AG04450 (cell line): Measurements from ENCODE around the gene MAML3. TPM values are rescaled to one million over a fixed set of nuclear protein-coding genes. Genes with fewer than 3 reads are reported as not detected.

Source experiments
- CTCF ChIA-PET: fragments of 300-600, 350-600 bp; formaldehyde crosslinking; extraction: SDS; loops from one replicate; lab custom pipeline; 2022; ENCODE audit warnings: antibody characterized with exemption, inconsistent platforms; lab: Charles Lee
- POLR2A ChIA-PET: fragments of 350-600 bp; formaldehyde crosslinking; extraction: SDS; loops from one replicate; lab custom pipeline; 2021; ENCODE audit warnings: antibody characterized with exemption, inconsistent platforms; lab: Yijun Ruan, JAX
- DNase-seq: peaks from one replicate; pipeline ENCODE4 v3.0.0-alpha.2; 2011; ENCODE audit warnings: low read depth, low spot score
- H3K27ac ChIP-seq: one replicate; pipeline ENCODE4 v1.5.1; 2012; ENCODE audit warnings: low read depth, low read length, control low read depth
- H3K27me3 ChIP-seq: one replicate; pipeline ENCODE4 v1.6.0; 2012; ENCODE audit warnings: low read length; ENCODE audit not compliant: control insufficient read depth, insufficient read depth
- H3K4me3 ChIP-seq: 2 replicates; pipeline ENCODE4 v1.5.1; 2011; ENCODE audit warnings: mild to moderate bottlenecking, low read depth, low read length, control low read depth
- H3K9me3 ChIP-seq: 2 replicates; pipeline ENCODE4 v1.5.1; 2012; ENCODE audit warnings: low read length; ENCODE audit not compliant: control insufficient read depth, insufficient read depth
- polyA plus RNA-seq: library from polyadenylated mRNA; depleted of rRNA; stranded (reverse); fragments of >200 nt; gene quantifications from 2 replicates; pipeline ENCODE4 v1.2.3, GENCODE V29; 2011
- TF ChIP-seq, protein P1 (sequence below): IDR thresholded peaks from 2 replicates; pipeline ENCODE4 v1.5.1; 2011; ENCODE audit warnings: low read depth, low read length, control low read depth, inconsistent platforms

The MAML3 gene
- polyA plus RNA-seq, 1 experiment, result 4.1 TPM

DNA sequence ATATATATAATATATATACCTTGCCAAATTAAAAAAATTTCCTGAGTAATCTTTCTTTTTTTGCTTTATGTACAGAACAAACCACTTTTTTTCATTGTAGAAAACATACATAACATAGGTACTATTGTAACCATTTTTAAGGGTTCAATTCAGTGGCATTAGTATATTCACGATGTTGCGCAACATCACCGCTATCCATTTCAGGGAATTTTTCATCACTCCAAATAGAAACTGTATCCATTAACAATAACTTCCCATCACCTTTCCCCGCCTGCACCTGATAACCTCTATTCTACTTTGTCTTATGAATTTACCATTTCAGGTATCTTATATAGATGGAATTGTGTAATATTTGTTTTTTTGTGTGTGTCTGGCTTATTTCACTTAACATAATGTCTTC lies 363.7 kb downstream of the MAML3 start:
- no peak for DNase-seq
- ChIA-PET POLR2A (no interaction called here), CTCF (no interaction called here)
- Histone ChIP-seq H3K27ac (no peak overlapping the region), H3K9me3 (no peaks in the 10 kb centered on the region), H3K4me3 (no peak overlapping the region), H3K27me3 (no peaks in the 10 kb centered on the region)
- TF ChIP-seq, protein P1, sequence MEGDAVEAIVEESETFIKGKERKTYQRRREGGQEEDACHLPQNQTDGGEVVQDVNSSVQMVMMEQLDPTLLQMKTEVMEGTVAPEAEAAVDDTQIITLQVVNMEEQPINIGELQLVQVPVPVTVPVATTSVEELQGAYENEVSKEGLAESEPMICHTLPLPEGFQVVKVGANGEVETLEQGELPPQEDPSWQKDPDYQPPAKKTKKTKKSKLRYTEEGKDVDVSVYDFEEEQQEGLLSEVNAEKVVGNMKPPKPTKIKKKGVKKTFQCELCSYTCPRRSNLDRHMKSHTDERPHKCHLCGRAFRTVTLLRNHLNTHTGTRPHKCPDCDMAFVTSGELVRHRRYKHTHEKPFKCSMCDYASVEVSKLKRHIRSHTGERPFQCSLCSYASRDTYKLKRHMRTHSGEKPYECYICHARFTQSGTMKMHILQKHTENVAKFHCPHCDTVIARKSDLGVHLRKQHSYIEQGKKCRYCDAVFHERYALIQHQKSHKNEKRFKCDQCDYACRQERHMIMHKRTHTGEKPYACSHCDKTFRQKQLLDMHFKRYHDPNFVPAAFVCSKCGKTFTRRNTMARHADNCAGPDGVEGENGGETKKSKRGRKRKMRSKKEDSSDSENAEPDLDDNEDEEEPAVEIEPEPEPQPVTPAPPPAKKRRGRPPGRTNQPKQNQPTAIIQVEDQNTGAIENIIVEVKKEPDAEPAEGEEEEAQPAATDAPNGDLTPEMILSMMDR, result no peak

DNA sequence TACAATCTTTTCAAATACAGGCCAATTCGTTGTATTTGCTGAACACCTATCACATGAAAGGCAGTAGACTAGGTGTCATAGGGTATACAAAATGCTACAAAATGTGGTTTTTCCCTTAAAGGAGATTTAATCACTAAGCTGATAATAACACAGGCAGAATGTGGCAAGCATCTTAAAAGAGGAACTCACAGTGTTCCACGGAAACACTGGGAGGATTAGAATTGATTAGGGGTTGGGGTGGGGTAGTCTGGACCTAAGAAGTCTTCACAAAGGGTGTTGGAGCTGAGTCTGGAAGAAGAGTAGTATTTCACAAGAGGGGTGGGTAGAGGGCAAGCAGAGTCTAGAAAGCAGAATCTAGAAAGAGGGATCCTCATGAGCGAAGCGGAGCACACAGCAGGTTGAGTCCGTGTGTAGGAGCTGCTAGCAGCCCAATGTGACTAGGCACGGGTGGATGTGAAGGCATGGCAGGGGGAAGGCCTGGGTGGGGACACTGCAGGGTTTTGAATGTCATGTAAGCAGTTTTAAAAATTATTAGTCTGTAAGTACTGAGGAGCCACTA lies 364.8 kb downstream of the MAML3 start:
- POLR2A ChIA-PET, result no interaction called here
- no peak overlapping the region for H3K4me3 ChIP-seq

DNA sequence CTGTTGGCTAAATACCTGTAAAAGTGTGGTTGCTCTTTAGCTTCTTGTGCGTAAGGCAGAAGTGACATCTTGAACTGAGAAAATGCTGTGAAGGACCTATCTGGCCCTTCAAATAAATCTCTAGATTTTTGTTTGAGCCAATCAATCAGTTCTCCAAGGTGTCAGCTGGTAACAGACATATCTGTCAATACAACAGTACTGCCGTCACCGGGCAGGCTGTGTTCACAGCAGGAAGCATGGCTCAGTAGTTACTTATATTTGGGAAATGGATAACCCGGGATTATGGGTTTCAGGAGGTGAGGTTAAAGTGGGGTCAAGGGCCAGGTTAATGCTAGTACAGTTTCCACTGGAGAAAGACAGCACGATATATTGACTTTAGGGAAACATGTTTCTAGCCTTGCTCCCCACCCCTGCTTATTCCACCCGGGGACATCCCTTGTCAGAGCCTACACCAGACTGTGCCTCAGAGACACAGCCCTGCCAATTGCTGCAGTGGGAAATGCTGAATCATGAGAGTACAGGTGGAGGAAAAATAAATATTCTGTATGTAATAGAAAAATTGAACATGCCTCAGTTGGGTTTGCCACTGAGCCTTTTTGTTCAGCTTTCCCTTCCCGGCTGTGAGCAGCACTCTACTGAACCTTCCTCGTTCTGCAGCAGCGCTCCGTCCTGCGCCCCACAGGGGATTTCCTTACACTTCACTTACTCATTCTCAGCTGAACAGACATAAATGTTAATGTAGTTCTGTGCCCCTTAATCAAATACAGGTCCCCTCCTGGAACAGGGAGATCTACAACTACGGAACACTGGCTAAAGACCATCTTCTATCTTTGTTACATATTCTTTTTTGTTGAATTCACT lies 367.3 kb downstream of the MAML3 start:
- TF ChIP-seq, protein P1, result no peak
- Histone ChIP-seq H3K9me3 (no peaks in the 10 kb centered on the region), H3K27ac (no peak overlapping the region), H3K27me3 (no peaks in the 10 kb centered on the region), H3K4me3 (no peak overlapping the region)
- ChIA-PET CTCF (no interaction called here), POLR2A (no interaction called here)
- DNase-seq, result no peak

More for the DNA sequence above, 364.8 kb downstream of the MAML3 start:
- no peak for DNase-seq
- Histone ChIP-seq H3K27ac (no peak overlapping the region), H3K27me3 (no peaks in the 10 kb centered on the region), H3K9me3 (no peaks in the 10 kb centered on the region)
- TF ChIP-seq, protein P1, result no peak
- CTCF ChIA-PET, result no interaction called here

- ChIA-PET CTCF (no interaction called here), POLR2A (no interaction called here)
Measured at GRCh38 chr4:139785356-139785755, 368.6 kb downstream of the MAML3 start.

More at GRCh38 chr4:139785356-139785755, 368.6 kb downstream of the MAML3 start:
- no peaks in the 10 kb centered on the region for H3K9me3 ChIP-seq
- no peaks in the 10 kb centered on the region for H3K27me3 ChIP-seq
- H3K4me3 ChIP-seq, result no peak overlapping the region
- no peak for DNase-seq
- TF ChIP-seq, protein P1, result no peak
- H3K27ac ChIP-seq, result no peak overlapping the region
